NCI-H2227 treated with DMSO at 0.1 percent for 48 hours (cell line): ENCODE measurements around the gene RIC8B.

Source experiments
- DNase-seq: peaks from one replicate; lab custom pipeline; 2025; lab: John Stamatoyannopoulos, UW

Gene RIC8B

DNA sequence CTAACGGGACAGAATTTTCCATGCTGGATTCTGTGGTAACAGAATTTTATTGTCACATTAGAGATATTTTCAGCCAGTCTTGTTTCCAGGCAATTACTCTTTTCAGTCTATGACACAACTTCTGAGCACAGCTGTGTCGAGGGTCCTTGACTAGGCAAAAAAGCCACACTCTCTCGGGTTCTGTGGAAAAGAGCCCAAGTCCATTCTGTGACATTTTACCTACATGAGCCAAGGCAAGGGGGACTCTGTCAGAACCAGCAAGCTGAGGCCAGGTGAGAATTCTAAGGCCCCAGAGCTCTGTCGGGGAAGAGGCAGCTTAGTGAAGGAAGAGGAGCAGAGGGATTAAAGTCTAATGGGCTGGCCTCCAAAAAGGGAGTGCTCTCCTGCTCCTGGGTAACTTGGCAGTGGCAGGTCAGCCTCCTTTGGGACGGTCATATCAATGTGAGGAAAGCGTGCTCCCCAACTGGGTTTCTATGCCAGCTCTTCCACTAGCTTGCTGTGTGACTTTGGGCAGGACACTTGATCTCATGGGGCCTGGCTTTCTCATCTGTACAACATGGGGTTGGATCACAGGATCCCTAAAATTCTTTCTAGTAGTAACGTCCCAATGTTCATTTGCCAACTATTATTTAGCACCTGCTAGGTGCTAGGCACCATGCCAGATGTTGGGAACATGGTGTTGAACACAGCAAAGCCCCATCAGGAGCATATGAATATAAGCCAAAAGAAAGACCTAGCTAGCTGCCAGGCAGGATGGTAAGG lies 16.0 kb upstream of the RIC8B start:
- no peak for DNase-seq

DNA sequence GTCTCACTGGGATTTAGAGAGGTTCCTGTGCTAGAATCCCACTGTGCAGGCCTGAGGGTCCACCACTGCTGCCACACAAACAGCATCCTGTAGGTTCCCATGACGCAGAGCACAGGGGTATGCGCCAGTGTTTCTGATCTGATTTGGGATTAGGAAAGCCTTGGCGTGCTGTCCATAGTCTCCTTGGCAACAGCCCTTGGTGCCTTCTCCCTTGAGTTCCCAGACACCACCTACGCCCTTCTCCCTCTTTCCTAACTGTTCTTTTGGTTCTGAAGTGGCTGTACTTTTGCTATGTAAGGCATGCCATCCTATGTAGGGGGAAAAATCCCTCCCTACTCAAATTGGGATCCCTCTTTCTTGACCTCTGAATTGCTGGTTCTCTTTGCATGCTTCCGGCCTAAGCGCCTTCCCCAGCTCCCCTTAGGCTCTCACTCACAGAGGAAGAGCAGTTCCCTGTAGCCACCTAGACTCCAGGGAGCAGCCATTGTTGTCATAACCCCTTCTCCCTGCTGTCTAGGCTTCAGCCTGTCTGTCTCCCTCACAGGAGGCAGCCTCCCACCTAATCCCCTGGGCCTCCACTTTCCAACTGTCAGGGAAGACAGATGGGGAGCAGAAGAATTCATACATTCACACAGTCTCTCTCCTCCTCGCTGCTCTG lies 14.8 kb upstream of the RIC8B start:
- no peak for DNase-seq

DNA sequence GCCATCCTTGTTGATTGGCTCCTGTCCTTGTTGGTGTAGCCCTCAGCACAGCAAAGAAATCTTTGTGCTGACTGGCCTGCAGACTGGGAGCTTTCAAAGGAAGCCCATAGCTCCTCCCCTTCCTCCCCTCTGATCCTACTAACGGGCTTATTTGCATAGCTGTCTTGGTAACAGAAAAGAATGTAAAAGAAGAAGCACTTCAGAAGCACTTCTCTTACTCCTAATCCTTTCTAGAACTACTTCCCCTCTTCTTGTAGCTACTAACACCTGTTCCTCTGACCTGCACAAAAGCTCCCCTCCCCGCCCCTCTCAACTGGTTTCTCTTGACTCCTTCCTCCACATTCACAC lies 14.3 kb upstream of the RIC8B start:
- DNase-seq, result peak; percentile 74

DNA sequence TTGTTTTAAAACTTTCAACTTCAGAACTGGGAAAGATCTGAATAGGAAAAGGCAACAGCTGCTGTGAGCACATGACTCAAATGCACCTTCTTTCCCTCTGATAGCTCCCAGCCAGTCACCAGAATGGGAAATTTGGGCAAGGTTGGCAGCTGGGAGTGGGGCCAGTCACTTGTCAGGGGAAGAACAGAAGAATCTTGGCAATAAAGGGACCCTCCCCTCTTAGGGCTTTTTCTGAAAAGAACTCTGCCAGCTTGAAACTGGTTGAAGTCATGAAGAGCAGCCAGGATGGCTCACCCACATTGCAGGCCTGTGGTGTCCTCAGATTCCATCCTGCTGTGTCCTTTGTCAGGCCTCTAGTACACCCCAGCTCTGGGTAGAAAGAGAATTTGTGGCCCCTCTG lies 10.3 kb upstream of the RIC8B start:
- no peak for DNase-seq

DNA sequence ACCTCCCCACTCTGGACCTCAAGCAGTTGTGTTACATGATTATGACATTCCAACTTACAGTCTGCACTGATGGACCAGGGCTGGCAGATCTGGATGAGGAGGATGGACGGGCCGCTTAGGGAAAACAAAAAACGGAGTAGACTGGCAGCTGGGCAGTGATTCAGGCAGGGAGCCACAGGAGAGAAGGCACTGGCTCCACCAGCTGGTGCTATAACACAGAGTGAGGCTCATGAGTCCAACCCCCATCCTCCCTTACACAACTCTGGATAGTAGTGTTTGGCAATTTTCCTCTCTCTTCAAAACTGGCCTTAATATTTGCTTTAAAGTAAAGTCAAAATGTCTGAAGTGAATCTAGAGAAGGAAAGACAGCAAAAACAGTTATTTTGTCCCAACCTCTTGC lies 9.7 kb upstream of the RIC8B start:
- no peak for DNase-seq

DNA sequence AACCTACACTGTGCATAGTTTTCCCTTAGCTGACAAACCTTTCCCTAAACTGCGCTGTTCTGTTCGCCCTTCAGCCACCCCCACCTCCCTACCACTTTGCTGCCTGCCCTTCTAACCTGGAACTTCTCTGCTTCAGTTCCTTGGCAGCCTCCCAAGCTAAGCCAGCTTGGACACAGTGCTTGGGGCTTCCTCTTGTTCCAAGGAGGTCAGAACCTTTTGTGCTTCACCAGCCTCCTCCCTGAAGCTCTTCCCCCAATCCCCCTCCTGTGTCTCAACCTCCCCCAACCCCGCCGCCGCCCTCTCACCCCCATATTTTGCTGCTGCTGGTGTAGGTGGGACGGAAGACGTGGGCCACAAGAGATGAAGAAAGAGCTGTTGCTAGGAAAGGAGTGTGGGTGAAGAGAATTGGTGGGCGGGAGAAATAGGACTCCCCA lies 8.1 kb upstream of the RIC8B start:
- no peak for DNase-seq

DNA sequence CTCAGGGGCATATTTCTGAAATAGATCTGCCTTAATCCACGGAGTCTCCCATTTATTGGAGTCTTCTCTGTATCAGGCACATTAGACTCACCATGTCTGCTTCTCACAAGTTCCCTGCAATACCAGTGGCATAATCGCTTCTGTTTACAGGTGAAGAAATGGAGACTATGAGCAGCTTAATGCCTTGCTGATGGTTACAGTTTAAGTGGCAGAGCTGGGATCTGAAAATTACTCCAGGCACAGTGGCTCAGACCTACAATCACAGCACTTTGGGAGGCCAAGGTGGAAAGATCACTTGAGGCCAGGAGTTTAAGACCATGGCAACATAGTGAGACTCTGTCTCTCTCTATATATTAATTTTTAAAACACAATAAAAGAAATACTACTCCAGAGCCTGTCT lies 7.3 kb upstream of the RIC8B start:
- DNase-seq, result no peak

DNA sequence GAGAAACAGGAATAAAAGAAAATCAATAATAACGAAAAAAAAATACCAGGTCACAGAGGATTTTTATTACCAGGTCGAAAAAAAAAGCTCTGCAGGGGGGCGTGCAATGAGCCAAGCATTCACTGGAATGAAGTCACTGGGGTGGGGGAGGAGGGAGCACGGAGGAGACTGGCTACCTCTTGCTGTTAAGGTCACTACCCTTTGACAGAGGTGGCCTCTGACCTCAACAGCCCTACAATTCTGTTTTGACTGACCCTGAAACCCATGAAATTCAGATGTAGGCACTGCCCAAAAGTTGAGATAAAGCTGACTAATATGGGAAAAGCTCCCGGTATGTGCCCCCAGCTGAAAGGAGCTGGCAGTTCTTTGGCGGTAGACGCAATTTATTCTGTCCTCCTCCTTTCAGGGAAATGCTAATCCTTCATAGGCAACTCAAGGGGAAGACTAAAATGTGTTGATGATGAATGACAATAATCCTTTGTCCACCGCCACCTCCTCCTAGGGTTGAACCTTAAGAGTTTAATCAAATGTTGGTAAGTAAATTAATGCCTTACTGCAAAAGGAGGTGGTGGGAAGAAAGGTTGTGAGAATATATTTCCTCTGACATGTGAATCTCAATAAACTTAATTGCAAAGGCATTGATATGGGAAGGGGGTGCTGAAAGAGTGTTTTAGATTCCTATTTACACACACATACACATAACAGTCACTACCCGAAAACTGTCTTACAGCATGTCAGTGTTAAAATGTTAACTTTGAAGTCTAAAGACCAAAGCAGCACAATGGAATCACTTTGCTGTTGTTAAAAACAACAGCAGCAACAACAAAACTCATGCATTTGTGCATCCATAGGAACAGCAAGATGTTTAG lies 6.3 kb upstream of the RIC8B start:
- no peak for DNase-seq

DNA sequence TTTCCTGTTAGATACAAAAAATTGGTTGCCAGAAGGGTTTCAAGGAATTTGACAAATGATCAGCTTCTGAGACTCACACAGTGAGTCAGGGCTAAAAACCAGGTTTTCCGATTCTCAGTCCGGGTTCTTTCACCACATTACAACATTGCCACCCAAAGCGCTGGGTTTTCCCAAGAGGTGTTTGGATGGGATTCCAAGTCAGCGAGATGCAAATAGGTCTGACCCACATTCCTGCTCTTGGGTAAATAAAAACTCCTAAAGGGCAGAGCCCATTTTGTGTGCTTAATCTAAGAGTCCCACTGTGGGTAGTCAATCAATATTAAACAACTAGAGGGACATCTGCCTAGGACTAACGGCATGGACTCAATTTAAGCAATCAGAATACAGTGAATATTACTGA lies 5.4 kb upstream of the RIC8B start:
- DNase-seq, result no peak

DNA sequence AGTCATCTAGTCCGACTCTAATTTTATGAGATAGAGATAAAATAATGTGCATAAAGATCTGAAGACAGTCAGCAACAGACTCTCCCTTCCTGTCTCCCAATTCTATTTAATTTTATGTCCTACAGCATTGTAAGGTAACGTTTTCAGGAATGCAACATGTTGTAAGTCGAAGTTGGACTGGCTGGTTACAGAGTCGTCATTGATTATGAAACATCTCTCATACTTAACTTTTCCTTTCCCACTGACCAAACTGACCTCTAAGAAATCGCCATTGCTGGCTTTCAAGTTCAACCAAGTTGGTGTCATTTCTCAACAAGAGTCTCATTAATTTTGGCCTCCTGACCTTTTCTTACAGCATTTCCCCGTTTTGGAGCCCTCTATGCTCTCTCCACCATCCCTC lies 4.9 kb upstream of the RIC8B start:
- no peak for DNase-seq

DNA sequence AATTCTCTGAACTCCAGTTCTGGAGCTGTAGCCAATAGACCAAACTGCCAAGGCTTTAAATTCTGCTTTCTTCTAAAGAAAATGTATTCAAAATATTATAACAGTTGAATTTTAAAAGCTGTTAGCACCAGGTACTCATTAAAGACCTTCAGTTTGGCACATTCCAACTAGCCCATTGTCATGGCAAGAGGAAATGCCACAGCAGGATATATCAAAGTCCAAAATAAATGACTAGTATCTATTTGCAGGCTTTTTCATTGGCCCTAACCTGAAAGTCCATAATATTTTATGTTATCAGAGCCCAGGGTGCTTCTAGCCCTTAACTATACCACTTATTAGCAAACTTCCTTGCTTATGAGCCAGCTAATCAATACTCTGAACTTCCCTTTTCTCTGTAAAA lies 3.1 kb upstream of the RIC8B start:
- no peak for DNase-seq

DNA sequence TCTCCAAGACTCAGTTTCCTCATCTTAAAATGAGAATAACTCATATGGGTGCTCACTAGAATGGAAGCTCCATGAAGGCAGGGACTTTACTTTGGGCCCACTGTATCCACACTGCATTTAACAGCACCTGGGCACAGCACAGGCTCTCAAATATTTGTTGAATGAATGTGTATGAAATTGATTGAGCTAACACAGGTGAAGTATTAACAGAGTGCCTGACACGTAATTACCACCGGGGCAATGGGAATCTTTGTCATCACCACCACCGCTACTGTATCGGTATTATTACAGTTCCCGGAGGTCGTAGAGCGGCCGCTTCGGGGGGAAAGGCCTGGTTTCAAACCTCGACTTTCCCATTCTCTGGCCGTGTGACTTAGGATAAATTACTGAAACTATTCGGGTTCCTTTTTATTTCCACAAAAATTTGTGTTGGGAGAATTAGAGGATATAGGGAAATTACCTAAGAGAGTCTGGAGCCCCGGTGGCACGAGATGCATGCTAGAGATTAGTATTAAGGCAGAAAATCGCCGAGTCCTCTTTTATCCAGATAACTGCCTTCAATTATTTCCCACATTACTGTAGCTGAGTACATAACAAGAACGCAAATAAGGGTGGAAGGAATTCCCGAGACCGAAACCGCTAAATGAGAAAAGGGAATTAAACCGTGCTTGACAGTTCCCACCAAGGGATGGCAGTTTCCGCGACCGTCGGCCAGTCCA lies 1.0 kb upstream of the RIC8B start:
- no peak for DNase-seq

DNA sequence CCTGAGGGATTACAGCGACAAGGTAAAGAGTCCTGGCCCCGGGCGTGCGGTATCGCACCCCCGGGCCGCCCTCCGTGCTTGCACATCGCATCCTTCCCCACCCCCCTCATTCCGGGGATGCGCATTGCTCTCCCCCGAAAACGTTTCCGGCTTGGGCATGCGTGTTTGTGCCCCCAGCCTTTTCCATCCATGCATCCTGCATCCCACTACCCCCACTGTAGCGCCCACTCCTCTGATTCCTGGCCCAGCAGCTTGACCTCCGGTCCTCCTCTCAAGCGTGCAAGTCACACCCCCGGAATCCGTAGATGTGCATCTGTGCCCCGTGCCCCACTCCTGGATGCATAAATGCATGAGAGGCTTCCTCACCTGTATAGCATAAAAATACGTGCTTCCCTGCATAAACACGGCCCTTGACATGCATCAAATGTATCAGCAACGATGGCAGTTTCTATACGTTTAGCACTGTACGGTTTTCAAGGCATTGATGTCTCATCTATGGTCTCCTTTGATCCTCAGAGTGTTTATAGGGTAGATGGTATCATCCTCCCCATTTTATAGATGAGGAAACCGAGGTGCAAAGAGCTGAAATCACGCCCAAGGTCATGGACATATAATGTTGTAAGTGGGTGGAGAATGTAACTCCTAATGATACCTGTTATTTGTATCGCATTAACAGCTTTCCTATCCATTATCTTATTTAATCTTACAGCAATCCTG lies 484 bp downstream of the RIC8B start:
- DNase-seq, result no peak

DNA sequence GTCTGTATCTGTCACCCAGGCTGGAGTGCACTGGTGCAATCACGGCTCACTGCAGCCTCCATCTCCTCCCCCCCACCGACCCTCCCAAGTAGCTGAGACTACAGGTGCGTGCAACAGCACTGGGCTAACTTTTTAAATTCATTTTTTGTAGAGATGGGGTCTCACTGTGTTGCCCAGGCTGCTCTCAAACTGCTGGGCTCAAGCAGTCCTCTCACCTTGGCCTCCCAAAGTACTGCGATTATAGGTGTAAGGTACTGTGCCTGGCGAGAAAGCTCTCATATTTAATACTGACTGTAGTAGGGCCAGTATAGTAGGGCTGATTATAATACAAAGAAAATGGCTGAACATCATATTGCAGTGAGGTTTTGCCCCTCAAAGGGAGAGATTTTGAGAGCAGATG lies 2.4 kb downstream of the RIC8B start:
- no peak for DNase-seq

DNA sequence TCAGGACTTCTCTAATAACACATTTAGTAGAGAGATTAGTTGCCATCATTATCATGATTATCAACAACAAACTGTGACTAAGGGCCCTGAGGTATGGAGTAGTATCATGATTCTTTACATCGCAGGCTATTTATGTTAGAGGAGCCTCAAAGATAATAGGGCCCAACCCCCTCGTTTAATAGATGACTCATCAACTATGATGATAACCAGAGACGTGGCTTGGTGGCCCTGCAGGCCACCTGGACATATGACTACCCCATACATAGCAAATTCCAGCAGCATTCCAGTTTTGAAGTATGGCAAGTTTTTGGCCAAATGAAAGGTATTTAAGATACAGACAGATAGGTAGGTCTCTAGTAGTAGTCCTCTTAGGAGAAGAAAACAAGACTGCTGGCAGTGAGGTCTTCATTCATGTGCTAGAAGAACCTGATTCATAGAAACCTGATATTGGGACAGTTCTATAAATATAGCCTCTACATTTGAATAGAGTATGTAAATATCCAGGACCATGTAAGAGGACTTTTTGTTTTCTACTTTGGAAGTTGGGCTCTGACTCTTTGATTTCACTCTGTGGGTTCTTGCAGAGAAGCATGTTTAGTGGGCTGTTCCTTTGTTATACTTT lies 5.6 kb downstream of the RIC8B start:
- DNase-seq, result no peak

DNA sequence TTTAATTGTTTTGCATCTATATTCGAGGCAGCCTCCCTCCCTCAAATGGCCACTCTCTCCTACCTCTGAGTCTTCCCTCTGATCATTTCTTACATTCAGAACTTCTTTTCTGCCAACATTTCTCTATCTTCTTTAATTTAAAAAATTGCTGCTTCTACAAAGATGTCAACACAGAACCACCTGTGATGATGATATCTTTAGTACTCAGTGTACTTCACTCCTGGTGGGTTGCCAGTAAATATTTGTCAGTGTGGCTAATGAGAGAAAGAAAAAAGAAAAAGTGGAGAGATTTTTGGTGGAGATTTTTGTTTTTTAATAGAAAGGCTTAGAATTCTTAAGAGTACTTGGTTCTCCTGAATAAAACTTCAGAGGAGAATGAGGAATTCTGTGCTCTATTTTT lies 8.1 kb downstream of the RIC8B start:
- DNase-seq, result no peak

DNA sequence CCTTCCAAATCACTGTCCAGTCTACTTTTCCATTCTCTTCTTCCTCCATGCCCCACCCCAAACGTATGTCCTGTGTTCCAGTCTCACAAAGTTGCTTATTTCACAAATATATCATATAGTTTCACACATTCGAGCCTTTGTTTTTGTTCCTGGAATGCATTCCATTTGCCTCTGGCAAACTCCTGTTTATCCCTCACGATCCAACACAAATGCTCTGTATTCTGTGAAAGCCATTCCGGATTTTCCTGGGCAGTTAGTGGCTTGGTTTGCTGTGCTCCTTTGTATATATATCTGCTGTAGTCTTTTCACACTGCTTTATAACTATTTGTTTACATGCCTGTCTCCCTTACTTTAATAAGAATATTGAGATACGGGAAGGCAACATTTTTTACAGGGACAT lies 9.0 kb downstream of the RIC8B start:
- no peak for DNase-seq

DNA sequence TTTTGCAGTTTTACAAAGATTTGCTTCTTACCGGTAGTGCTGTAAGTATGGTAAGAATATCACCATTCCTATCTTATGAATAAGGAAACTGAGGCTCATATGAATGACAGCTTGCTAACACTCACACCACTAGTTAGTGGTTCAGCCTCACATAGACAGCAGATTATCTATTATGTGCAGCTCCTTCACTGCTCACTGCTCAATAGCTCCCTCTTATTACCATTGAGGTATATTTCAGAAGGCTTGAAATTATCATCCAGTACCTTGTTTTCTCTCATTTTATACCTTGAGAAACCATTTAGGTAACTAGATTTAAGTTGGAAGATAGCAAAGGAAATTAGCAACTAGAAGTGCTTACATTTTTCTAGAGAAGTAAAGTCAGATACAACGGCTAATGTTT lies 15.5 kb downstream of the RIC8B start:
- no peak for DNase-seq

DNA sequence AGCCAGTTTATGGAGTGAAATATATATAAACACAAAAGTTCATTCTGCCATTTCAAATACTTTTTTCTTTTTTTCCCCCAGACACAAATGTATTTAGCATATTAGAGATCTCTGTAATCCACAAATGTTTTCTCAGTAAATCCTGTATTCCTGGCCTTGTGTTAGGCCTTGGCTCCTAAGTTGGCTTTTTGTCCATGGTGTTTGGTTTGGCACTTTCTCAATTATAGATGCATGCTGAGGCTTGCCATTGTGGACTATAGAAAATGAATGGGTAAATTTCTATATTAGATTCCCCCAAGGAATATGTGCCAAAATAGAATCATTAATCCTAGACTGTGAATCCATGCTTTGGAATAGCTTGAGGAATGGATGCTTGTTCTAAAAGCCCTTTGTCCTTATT lies 17.0 kb downstream of the RIC8B start:
- DNase-seq, result no peak

DNA sequence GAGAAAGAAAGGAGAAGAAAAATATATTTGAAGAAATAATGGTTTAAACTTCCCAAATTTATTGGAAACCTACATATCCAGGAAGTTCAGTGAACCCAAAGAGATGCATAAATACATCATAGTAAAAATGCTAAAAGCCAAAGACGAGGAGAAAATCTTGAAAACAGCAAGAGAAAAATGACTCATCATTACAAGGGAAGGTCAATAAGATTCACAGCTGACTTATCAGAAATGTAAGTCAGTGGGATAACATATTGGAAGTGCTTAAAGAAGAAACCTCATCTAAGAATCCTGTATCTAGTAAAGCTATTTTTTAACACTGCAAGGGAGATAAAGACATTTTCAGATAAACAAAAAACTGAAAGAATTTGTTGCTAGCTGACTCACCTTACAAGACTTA lies 19.9 kb downstream of the RIC8B start:
- no peak for DNase-seq

DNA sequence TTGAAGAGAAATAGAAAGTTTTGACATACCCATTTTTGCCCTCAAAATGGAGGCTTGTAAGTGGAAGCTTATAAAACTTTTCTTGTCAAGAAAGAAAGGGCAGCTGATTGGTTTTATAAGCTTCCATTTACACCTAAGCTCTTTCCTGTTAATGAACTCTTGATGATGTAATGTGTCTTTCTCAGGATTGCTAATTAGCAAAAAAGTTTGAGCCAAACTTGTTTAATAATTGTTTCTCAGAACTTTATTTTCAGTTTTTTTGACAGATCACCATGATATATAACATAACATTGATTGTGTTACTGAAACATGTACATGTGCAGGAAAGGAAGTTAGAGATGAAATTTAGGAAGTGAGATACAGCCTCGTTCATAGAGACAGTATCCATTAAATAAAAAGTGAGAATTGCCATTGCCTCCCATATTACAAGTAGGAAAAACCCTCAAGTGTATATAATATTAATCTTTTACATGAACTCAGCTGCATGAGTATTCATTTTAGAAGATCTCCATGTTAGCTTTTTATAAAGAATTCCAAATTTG lies 26.8 kb downstream of the RIC8B start:
- no peak for DNase-seq
